HepG2 (cell line): ENCODE data around the gene SPATS2. TPM values are rescaled to one million over a fixed set of nuclear protein-coding genes. Genes with fewer than 3 reads are reported as not detected.

Source experiments
- ATAC-seq: fragments of 200-7000 bp; cut with Tn5 transposase; 3 replicates; pipeline ENCODE4 v1.9.1; 2020; ENCODE audit warnings: mild to moderate bottlenecking, moderate library complexity
- BruUV-seq: library from RNA; stranded (reverse); fragments of 400-500 nt; replicated peaks from 2 replicates; lab custom pipeline; 2021; lab: Mats Ljungman, UMichigan
- CTCF ChIA-PET: fragments of 300-600 bp; formaldehyde crosslinking; extraction: SDS; loops from one replicate; lab custom pipeline; 2021; ENCODE audit warnings: low total read pairs, inconsistent platforms, low intra/inter-chr PET ratio; lab: Yijun Ruan, JAX
- POLR2A ChIA-PET: fragments of 350-600 bp; sonication (Branson Sonifier 250); formaldehyde crosslinking; loops from one replicate; lab custom pipeline; 2020; ENCODE audit warnings: antibody characterized with exemption, inconsistent platforms; lab: Yijun Ruan, JAX
- DNase-seq: peaks from one replicate; pipeline ENCODE4 v3.0.0-alpha.2; 2015; ENCODE audit warnings: low spot score
- FAIRE-seq: peaks from 3 replicates; lab custom pipeline; 2011; peaks lifted over from hg19 to GRCh38; lab: Jason Lieb, UNC
- H2AFZ ChIP-seq: one replicate; pipeline ENCODE4 v1.6.1; 2011; ENCODE audit warnings: low read length, inconsistent platforms
- H3K27ac ChIP-seq: fragments of 300-600 bp; 3 replicates; pipeline ENCODE4 v1.8.0; 2011; ENCODE audit warnings: mixed run types, mild to moderate bottlenecking, mixed read lengths, low read length, inconsistent platforms; ENCODE audit not compliant: insufficient read depth; ENCODE audit errors: extremely low read length
- H3K27me3 ChIP-seq, 2 experiments: fragments of 200-600 bp in 1 of 2; 2 replicates in 1 of 2; 3 replicates in 1 of 2; pipeline versions ENCODE4 v1.6.0 to v1.8.0; 2011; ENCODE audit warnings: low read length in 2 of 2, mild to moderate bottlenecking in 2 of 2, moderate library complexity in 2 of 2, inconsistent platforms in 1 of 2; ENCODE audit not compliant: insufficient read depth in 2 of 2, control insufficient read depth in 1 of 2
- H3K36me3 ChIP-seq, 2 experiments: fragments of 200-600 bp in 1 of 2; replicated peaks in 1 of 2; 2 replicates in 1 of 2; 3 replicates in 1 of 2; pipeline versions ENCODE4 v1.5.1 to v1.8.0; 2011; ENCODE audit warnings: low read length in 2 of 2, inconsistent platforms in 1 of 2; ENCODE audit not compliant: insufficient read depth in 2 of 2, control insufficient read depth in 1 of 2
- H3K4me1 ChIP-seq: 2 replicates; pipeline ENCODE4 v1.5.1; 2012; ENCODE audit warnings: low read length, inconsistent platforms; ENCODE audit not compliant: insufficient read depth
- H3K4me2 ChIP-seq: 2 replicates; pipeline ENCODE4 v1.6.0; 2011; ENCODE audit warnings: low read depth, low read length, inconsistent platforms
- H3K4me3 ChIP-seq, 3 experiments: fragments of 200-600 bp in 1 of 3; sonication (generic), shearing (Covaris generic) in 1 of 3; replicated peaks in 1 of 3; 2 replicates each; pipeline ENCODE4 v1.5.1; 2011 to 2016; ENCODE audit warnings: low read length in 3 of 3, inconsistent platforms in 2 of 3, low read depth in 2 of 3, mild to moderate bottlenecking in 2 of 3, control low read depth in 1 of 3, mixed read lengths in 1 of 3; ENCODE audit not compliant: insufficient read depth in 1 of 3
- H3K79me2 ChIP-seq: one replicate; pipeline ENCODE4 v1.6.1; 2011; ENCODE audit warnings: low read length, inconsistent platforms; ENCODE audit not compliant: insufficient read depth
- H3K9ac ChIP-seq: 2 replicates; pipeline ENCODE4 v1.6.0; 2011; ENCODE audit warnings: mild to moderate bottlenecking, low read depth, low read length, inconsistent platforms; ENCODE audit not compliant: insufficient read depth
- H3K9me3 ChIP-seq: 2 replicates; pipeline ENCODE4 v1.5.1; 2012; ENCODE audit warnings: mild to moderate bottlenecking, low read length
- H4K20me1 ChIP-seq: 2 replicates; pipeline ENCODE4 v1.6.0; 2011; ENCODE audit warnings: inconsistent platforms, mild to moderate bottlenecking, low read length, moderate library complexity; ENCODE audit not compliant: insufficient read depth
- BRCA1 ChIP-seq: sonication (generic); formaldehyde crosslinking; IDR thresholded peaks from 2 replicates; pipeline ENCODE4 v1.4.0; 2020; ENCODE audit warnings: missing genetic modification reagents
- CEBPG ChIP-seq: IDR thresholded peaks from 2 replicates; pipeline ENCODE4 v1.6.1; 2016
- DR1 ChIP-seq: sonication (generic); formaldehyde crosslinking; IDR thresholded peaks from 2 replicates; pipeline ENCODE4 v1.8.0; 2021; ENCODE audit warnings: mild to moderate bottlenecking, missing genetic modification reagents, inconsistent platforms
- ELF4 ChIP-seq: sonication (generic); formaldehyde crosslinking; IDR thresholded peaks from 2 replicates; pipeline ENCODE4 v1.5.0; 2020; ENCODE audit warnings: missing genetic modification reagents, mild to moderate bottlenecking, moderate library complexity, borderline replicate concordance
- HHEX ChIP-seq: IDR thresholded peaks from 2 replicates; pipeline ENCODE4 v1.6.1; 2016; ENCODE audit warnings: control low read depth
- HNF4A ChIP-seq: sonication (generic); formaldehyde crosslinking; IDR thresholded peaks from 2 replicates; pipeline ENCODE4 v1.4.0; 2020; ENCODE audit warnings: missing genetic modification reagents
- KDM4B ChIP-seq: sonication (generic); formaldehyde crosslinking; IDR thresholded peaks from 2 replicates; pipeline ENCODE4 v1.4.0; 2020; ENCODE audit warnings: missing genetic modification reagents
- MTA1 ChIP-seq: sonication (generic); formaldehyde crosslinking; IDR thresholded peaks from 2 replicates; pipeline ENCODE4 v1.4.0; 2020; ENCODE audit warnings: missing genetic modification reagents, mild to moderate bottlenecking, borderline replicate concordance
- PBX3 ChIP-seq: sonication (generic); formaldehyde crosslinking; IDR thresholded peaks from 2 replicates; pipeline ENCODE4 v1.8.1; 2023; ENCODE audit warnings: missing genetic modification reagents, inconsistent platforms, borderline replicate concordance
- SPEN ChIP-seq: sonication (generic); formaldehyde crosslinking; IDR thresholded peaks from 2 replicates; pipeline ENCODE4 v1.5.1; 2020; ENCODE audit warnings: low read depth, mild to moderate bottlenecking, missing genetic modification reagents
- TARDBP ChIP-seq: sonication (generic); formaldehyde crosslinking; IDR thresholded peaks from 2 replicates; pipeline ENCODE4 v1.8.0; 2022; ENCODE audit warnings: mild to moderate bottlenecking, missing genetic modification reagents
- ZMYM4 ChIP-seq: sonication (generic); formaldehyde crosslinking; IDR thresholded peaks from 2 replicates; pipeline ENCODE4 v1.8.1; 2023; ENCODE audit warnings: mild to moderate bottlenecking, missing genetic modification reagents
- ZNF124 ChIP-seq: sonication (generic); formaldehyde crosslinking; IDR thresholded peaks from 2 replicates; pipeline ENCODE4 v1.4.0; 2020; ENCODE audit warnings: missing genetic modification reagents
- ZNF335 ChIP-seq: sonication (generic); formaldehyde crosslinking; IDR thresholded peaks from 2 replicates; pipeline ENCODE4 v1.4.0; 2020; ENCODE audit warnings: missing genetic modification reagents
- ZNF33A ChIP-seq: sonication (generic); formaldehyde crosslinking; IDR thresholded peaks from 2 replicates; pipeline ENCODE4 v1.5.1; 2020; ENCODE audit warnings: missing genetic modification reagents, mild to moderate bottlenecking, moderate library complexity, borderline replicate concordance
- ZNF44 ChIP-seq: sonication (generic); formaldehyde crosslinking; IDR thresholded peaks from 2 replicates; pipeline ENCODE4 v1.5.1; 2020; ENCODE audit warnings: mild to moderate bottlenecking, missing genetic modification reagents
- WGBS: methylation state at CpG from one replicate; pipeline ENCODE4 v1.1.6; 2017; ENCODE audit warnings: low lambda C conversion rate; 5-methylcytosine and 5-hydroxymethylcytosine counted together
- in situ Hi-C: cut with HindIII; loops from 2 replicates; pipeline ENCODE4 v1.10.0; 2017; ENCODE audit warnings: low pct_unique_long_range_greater_than_20kb; ENCODE audit not compliant: extremely low pct_ligation_motif_present
- intact Hi-C: fragments of 100-400 bp; cut with micrococcal nuclease; formaldehyde crosslinking; loops from one replicate; pipeline ENCODE4 v1.10.0; 2022; ENCODE audit not compliant: unreplicated experiment
- polyA plus RNA-seq, 8 experiments: library from polyadenylated mRNA; depleted of rRNA in 3 of 8; stranded (reverse) in 7 of 8; unstranded in 1 of 8; fragments of >200 nt; fragmentation: Illumina TruSeq in 4 of 8; extraction: Trizol in 4 of 8; gene quantifications; 2 replicates each; pipeline versions ENCODE4 v1.2.1 to v1.2.3, GENCODE V29; 2011 to 2016; ENCODE audit warnings: low read depth in 4 of 8, missing spikeins in 1 of 8, mixed read lengths in 1 of 8; ENCODE audit not compliant: insufficient read depth in 1 of 8
- total RNA-seq, 5 experiments: library from RNA; depleted of rRNA; stranded (reverse); fragments of >200 nt; fragmentation: Illumina TruSeq; extraction: Trizol; gene quantifications; 2 replicates each; pipeline ENCODE4 v1.2.3, GENCODE V29; 2016; ENCODE audit warnings: low read depth in 1 of 5
- TF ChIP-seq, protein P1 (sequence below): sonication (generic); formaldehyde crosslinking; IDR thresholded peaks from 2 replicates; pipeline ENCODE4 v1.5.0; 2020; ENCODE audit warnings: mild to moderate bottlenecking, missing genetic modification reagents

Gene SPATS2
- total and polyA plus RNA-seq, 2 of the 13 experiments (the other 11 are each of a cell fraction or from before 2014, with no cell fraction given), result 19.3 to 28.1 TPM

- TF ChIP-seq BRCA1 (CRISPR knock-in tag) (no peak), MTA1 (CRISPR knock-in tag) (0 out of 2 replicates have a peak, but pooled peaks have one; percentile 30), HNF4A (CRISPR knock-in tag) (peak; percentile 17; the same call in 1 of the 2 replicates), CEBPG (peak; percentile 48; the same call in 1 of the 2 replicates)
Observed at GRCh38 chr12:49552014-49552413, 184.8 kb downstream of the SPATS2 start (continued).

DNA sequence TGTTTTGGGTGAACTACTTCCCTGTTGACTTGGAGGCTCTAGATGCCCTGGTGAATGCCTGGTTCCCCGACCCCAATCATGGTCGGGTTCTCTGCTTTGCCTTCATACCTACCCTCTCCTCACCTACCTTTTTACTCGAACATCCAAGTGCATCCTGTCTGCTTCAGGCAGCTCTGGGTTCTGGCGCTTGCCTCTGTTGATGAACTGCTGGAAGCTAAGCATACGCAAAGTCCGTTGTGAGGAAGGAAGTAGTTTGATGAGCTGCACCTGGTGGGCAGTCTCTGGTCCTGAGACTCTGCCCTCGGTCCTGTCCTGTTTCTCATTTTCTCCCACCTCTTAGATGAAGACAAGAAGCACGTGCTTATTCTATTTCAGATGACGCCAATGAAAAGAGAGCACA is 185.2 kb downstream of the SPATS2 start:
- no peak overlapping the region for H3K9ac ChIP-seq

DNA sequence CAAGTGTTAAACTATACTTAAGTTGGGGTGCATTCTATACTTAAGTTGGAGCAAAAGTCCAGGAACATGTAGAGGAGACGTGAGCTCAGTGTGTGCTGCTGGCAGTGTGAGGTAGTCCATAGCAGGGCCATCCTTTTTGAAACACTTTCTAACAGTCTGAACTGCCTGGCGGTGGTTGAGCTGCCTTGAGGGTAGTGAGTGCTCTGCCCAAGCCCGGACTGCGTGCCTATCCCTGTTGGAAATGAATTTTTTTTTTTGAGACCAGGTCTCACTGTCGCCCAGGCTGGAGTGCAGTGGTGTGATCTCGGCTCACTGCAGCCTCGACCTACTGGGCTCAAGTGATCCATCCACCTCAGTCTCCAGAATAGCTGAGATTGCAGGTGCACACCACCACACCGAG is 185.6 kb downstream of the SPATS2 start:
- no peak for FAIRE-seq
- no peak overlapping the region for H2AFZ ChIP-seq
- 67% methylated on average over 8 of the region's 8 CpGs for WGBS
- no peak for TF ChIP-seq PBX3 (CRISPR knock-in tag)
- no peak for TF ChIP-seq DR1
- no peak for TF ChIP-seq ZMYM4 (CRISPR knock-in tag)
- TF ChIP-seq SPEN (CRISPR knock-in tag), result no peak
- no peak for TF ChIP-seq ZNF44 (CRISPR knock-in tag)
- no peak for TF ChIP-seq HHEX
- TF ChIP-seq, protein P1, sequence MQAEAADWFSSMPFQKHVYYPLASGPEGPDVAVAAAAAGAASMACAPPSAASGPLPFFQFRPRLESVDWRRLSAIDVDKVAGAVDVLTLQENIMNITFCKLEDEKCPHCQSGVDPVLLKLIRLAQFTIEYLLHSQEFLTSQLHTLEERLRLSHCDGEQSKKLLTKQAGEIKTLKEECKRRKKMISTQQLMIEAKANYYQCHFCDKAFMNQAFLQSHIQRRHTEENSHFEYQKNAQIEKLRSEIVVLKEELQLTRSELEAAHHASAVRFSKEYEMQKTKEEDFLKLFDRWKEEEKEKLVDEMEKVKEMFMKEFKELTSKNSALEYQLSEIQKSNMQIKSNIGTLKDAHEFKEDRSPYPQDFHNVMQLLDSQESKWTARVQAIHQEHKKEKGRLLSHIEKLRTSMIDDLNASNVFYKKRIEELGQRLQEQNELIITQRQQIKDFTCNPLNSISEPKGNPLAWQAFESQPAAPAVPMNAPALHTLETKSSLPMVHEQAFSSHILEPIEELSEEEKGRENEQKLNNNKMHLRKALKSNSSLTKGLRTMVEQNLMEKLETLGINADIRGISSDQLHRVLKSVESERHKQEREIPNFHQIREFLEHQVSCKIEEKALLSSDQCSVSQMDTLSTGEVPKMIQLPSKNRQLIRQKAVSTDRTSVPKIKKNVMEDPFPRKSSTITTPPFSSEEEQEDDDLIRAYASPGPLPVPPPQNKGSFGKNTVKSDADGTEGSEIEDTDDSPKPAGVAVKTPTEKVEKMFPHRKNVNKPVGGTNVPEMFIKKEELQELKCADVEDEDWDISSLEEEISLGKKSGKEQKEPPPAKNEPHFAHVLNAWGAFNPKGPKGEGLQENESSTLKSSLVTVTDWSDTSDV (CRISPR knock-in tag), result no peak
- no peak for TF ChIP-seq ZNF335 (CRISPR knock-in tag)

More for the DNA sequence above, 185.2 kb downstream of the SPATS2 start:
- H3K79me2 ChIP-seq, result no peaks in the 10 kb centered on the region
- DNase-seq (no peak), FAIRE-seq (no peak), ATAC-seq (no peak)
- TF ChIP-seq ZNF33A (CRISPR knock-in tag) (no peak), ZNF124 (CRISPR knock-in tag) (no peak), ELF4 (CRISPR knock-in tag) (no peak), KDM4B (CRISPR knock-in tag) (no peak), TARDBP (CRISPR knock-in tag) (no peak)
- no peaks in the 10 kb centered on the region for H4K20me1 ChIP-seq
- CTCF ChIA-PET, result no interaction called here
- in situ Hi-C loops, result no loop called here
- 68% methylated on average over 9 of the region's 9 CpGs for WGBS
- H3K27me3 ChIP-seq, result 0 out of 5 replicates have a peak, but pooled peaks cover 0 to 1% of the 10 kb centered on the region in 2 experiments
- intact Hi-C loops, result no loop called here
- H3K4me3 ChIP-seq, result no peak overlapping the region
- no peak overlapping the region for H3K27ac ChIP-seq
- no peak overlapping the region for H3K4me2 ChIP-seq
- no peaks in the 10 kb centered on the region; a peak in 1 of 5 replicates for H3K36me3 ChIP-seq
- H2AFZ ChIP-seq, result no peak overlapping the region
- BruUV-seq, result no TSS peak
- POLR2A ChIA-PET, result interaction anchor here (0.7 to 1.9 kb wide), 2 partner anchors 15 to 185 kb away, joined by 3 to 6 read pairs; partner anchors contain the start of gene SPATS2
- peaks cover 54% of the 10 kb centered on the region for H3K4me1 ChIP-seq
- H3K9me3 ChIP-seq, result no peaks in the 10 kb centered on the region

More for the DNA sequence above, 185.6 kb downstream of the SPATS2 start:
- Histone ChIP-seq H3K9me3 (no peaks in the 10 kb centered on the region), H3K27me3 (no peaks in the 10 kb centered on the region), H4K20me1 (no peaks in the 10 kb centered on the region), H3K79me2 (no peaks in the 10 kb centered on the region), H3K27ac (no peak overlapping the region), H3K4me1 (peaks cover 49% of the 10 kb centered on the region), H3K4me3 (no peak overlapping the region), H3K36me3 (no peaks in the 10 kb centered on the region; a peak in 1 of 5 replicates), H3K4me2 (no peak overlapping the region), H3K9ac (no peak overlapping the region)
- intact Hi-C loops, result loop anchor here (1.0 kb wide), 1 partner anchor 27 kb away; no protein-coding TSS in a partner anchor
- CTCF ChIA-PET, result interaction anchor here (1.1 to 1.3 kb wide), 2 partner anchors 15 to 28 kb away, joined by 4 to 5 read pairs; no protein-coding TSS in a partner anchor
- ATAC-seq (no peak), DNase-seq (no peak)
- POLR2A ChIA-PET, result interaction anchor here (0.7 to 1.9 kb wide), 2 partner anchors 14 to 186 kb away, joined by 3 to 6 read pairs; partner anchors contain the start of gene SPATS2
- BruUV-seq, result no TSS peak
- in situ Hi-C loops, result no loop called here
